NCI-H128 (cell line): ENCODE data around the gene ZSCAN16.

Source experiments
- DNase-seq: peaks from one replicate; lab custom pipeline; 2025; ENCODE audit not compliant: unreplicated experiment; lab: John Stamatoyannopoulos, UW

ZSCAN16 gene

DNA sequence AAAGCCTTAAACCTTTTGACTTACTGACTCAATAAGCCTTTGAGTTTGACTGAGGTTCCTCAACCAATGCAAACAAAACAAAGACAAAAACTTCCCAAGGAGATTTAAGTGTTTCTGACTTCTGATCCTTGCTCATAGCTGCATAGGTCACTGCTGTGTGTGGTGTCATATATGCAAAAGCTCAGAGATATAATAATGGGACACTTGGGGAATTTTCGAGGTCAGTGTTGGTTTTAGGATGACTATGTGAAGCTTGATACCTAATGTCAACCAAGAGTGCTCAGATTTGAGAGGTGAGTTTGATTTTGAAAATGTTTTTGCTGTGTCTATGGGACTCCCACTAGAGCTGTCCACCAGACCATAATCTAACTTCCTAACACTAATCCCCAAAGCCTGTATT, 43.5 kb downstream of the ZSCAN16 start:
- no peak for DNase-seq

DNA sequence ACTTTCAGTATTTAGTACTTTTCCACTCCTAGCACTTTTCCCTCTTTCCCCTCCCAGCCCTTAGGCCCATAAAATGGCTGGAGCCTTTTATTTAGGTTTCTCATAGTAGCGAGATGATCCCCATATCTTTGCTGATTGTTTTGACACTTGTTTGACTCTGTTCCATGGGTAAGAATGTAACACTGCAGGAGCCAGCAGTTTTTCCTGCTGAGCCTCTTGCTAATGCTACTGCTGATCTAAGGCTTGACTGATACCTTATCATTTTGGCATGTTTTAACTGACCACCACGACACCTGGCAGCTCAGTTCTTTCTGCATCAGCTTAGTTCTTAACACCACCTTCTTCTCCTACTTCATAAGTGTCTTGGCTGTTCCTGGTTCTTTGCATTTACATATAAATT, 46.9 kb downstream of the ZSCAN16 start:
- no peak for DNase-seq

GRCh38 chr6:28172006-28172405, 47.6 kb downstream of the ZSCAN16 start:
- DNase-seq: no peak

GRCh38 chr6:28176373-28176772, 52.0 kb downstream of the ZSCAN16 start:
- DNase-seq: no peak
